Measurements from ENCODE around the gene TBL2.
A peak's percentile ranks its signal among the peaks of the same experiment; 100 is the strongest.
"Not testable (repeated sequence)": the region's sequence is repeated elsewhere in the genome, so short reads cannot be mapped to it uniquely, and the experiment has no call there.

The TBL2 gene

DNA sequence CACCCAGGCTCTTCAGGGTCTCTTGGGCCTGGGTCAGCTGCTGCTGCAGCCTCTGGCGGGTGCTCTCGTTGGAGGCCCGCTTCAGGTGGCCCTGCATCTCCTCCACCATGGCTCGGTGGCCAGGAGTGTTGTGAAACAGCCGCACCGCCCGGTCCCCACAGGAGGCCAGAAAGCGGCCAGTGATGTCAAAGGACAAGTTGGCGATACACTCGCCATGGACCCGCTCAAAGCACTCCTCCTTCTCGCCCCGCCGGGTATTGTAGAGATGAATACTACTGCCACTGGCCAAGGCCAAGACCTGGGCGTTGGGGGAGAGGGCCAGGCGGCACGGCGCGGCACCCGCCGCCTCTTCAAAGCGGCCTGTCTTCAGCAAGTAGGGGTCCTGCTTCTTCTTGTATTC, 7.9 kb downstream of the TBL2 start:
- H3K27me3 ChIP-seq (ENCODE audit: control insufficient read depth, insufficient read depth, low read length, poor library complexity, severe bottlenecking): no peaks in the 10 kb centered on the region
- no peak overlapping the region for H3K27ac ChIP-seq (ENCODE audit: insufficient read depth, low read depth, low read length, poor library complexity, severe bottlenecking)
- no peaks in the 10 kb centered on the region for H3K4me1 ChIP-seq (ENCODE audit: control insufficient read depth, insufficient read depth, low read length)
- 95 to 98% methylated on average over 22 of the region's 22 CpGs for WGBS, 2 experiments
- H3K4me3 ChIP-seq (ENCODE audit: insufficient read depth, low read depth, low read length): no peak overlapping the region
- no peaks in the 10 kb centered on the region for H3K9me3 ChIP-seq (ENCODE audit: control insufficient read depth, low read length)
- peaks cover 51% of the 10 kb centered on the region for H3K36me3 ChIP-seq (ENCODE audit: control insufficient read depth, insufficient read depth, low read length)

DNA sequence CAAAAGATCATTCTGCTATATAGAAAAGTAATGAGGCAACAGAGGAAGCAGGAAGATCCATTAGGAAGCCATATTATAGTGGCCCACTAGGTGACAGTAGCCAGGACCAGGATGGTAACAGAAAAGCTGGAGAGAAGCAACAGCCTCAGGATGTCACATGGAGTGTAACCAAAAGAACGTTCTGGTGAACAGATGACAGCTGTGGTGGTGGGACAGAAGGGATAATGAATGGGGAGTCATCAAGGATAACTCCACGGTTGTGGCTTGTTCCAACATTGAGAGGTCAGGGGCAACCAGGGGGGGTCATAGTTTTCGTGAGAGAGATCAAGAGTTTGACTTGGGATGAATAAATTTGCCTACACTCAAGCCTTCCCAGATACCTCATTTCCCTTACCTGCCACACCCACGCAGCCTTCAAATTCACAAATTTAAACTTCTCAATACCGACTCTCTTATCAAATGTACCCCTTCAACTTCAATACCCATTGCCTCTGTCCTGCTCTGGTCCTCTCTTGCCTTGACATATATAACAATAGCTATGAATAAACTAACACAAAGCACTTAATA, 9.3 kb downstream of the TBL2 start:
- Histone ChIP-seq H3K27me3 (ENCODE audit: control insufficient read depth, insufficient read depth, low read length, poor library complexity, severe bottlenecking) (no peaks in the 10 kb centered on the region), H3K36me3 (ENCODE audit: control insufficient read depth, insufficient read depth, low read length) (peaks cover 43% of the 10 kb centered on the region), H3K27ac (ENCODE audit: insufficient read depth, low read depth, low read length, poor library complexity, severe bottlenecking) (no peak overlapping the region), H3K4me1 (ENCODE audit: control insufficient read depth, insufficient read depth, low read length) (no peaks in the 10 kb centered on the region), H3K9me3 (ENCODE audit: control insufficient read depth, low read length) (no peaks in the 10 kb centered on the region), H3K4me3 (ENCODE audit: insufficient read depth, low read depth, low read length) (no peak overlapping the region)
- WGBS, 2 experiments: 91% methylated on average over 5 of the region's 5 CpGs

DNA sequence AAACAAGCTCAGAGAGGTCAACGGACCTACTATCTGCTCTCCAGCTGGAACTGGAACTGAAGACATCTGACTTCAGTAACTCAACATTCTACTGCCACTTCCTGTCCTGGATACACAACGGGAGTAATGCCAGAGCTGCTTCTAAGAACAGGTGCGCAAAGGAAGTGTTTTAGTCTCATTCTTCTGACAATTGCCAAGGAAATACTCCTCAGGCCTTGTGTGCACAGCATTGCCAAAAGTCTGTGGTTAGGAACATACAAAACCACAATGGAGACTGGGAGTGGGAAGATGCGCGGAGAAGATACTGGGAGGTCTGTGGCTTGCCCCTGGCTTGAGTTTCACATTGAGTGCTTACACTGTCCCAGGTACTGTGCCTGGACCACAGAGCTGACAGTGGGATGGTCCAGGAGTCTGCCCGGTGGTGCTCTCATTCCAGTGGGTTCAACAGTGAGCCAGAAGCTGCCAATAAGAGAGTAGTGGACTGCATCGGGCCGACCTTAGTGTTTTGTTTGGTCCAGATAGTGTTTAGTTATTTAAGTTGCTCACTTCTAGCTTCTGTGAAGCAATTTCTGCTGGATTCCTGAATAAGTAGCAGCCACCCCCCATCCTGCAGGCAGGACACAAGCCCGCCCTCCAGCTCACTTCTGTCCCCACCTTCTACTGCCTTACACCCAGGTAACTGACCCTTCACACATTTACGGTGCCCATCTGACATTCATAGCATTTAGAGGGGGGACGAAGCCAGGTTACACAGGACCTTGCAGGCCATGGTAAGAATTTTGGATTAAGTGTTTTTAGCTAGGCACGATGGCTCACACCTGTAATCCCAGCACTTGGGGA, 10.3 kb downstream of the TBL2 start:
- Histone ChIP-seq H3K27ac (ENCODE audit: insufficient read depth, low read depth, low read length, poor library complexity, severe bottlenecking) (no peak overlapping the region), H3K9me3 (ENCODE audit: control insufficient read depth, low read length) (no peaks in the 10 kb centered on the region), H3K4me3 (ENCODE audit: insufficient read depth, low read depth, low read length) (no peak overlapping the region), H3K4me1 (ENCODE audit: control insufficient read depth, insufficient read depth, low read length) (no peaks in the 10 kb centered on the region), H3K27me3 (ENCODE audit: control insufficient read depth, insufficient read depth, low read length, poor library complexity, severe bottlenecking) (no peaks in the 10 kb centered on the region), H3K36me3 (ENCODE audit: control insufficient read depth, insufficient read depth, low read length) (peaks cover 32% of the 10 kb centered on the region)
- WGBS, 2 experiments: 91% methylated on average over 12 of the region's 12 CpGs

DNA sequence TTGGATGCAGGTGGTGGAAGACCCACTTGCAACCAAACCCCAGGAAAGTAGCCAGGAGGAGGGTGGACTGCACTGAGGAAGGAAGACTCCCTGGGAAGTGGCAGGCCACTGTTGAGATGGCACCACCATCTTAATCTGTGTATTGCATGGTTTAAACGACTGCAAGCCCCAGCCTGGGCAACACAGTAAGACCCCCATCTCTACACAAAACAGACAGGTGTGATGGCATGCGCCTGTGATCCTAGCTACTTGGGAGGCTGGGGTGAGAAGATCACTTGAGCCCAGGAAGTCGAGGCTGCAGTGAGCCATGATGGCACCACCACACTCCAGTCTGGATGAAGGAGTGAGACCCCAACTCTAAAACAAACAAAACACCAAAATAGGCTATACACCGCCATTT, 11.2 kb downstream of the TBL2 start:
- Histone ChIP-seq H3K4me3 (ENCODE audit: insufficient read depth, low read depth, low read length) (no peak overlapping the region), H3K4me1 (ENCODE audit: control insufficient read depth, insufficient read depth, low read length) (no peaks in the 10 kb centered on the region), H3K9me3 (ENCODE audit: control insufficient read depth, low read length) (no peaks in the 10 kb centered on the region), H3K36me3 (ENCODE audit: control insufficient read depth, insufficient read depth, low read length) (peaks cover 24% of the 10 kb centered on the region), H3K27me3 (ENCODE audit: control insufficient read depth, insufficient read depth, low read length, poor library complexity, severe bottlenecking) (no peaks in the 10 kb centered on the region), H3K27ac (ENCODE audit: insufficient read depth, low read depth, low read length, poor library complexity, severe bottlenecking) (no peak overlapping the region)
- 85 to 87% methylated on average over 3 to 4 of the region's 4 CpGs for WGBS, 2 experiments

DNA sequence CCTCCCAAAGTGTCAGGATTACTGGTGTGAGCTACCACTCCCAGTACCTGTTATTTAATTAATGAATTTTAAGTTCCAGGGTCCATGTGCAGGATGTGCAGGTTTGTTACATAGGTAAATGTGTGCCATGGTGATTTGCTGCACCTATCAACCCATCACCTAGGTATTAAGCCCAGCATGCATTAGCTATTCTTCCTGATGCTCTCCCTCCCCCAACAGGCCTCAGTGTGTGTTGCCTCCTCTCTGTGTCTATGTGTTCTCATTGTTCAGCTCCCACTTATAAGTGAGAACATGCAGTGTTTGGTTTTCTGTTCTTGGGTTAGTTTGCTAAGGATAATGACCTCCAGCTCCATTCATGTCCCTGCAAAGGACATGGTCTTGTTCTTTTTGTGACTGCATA, 11.9 kb downstream of the TBL2 start:
- H3K27ac ChIP-seq (ENCODE audit: insufficient read depth, low read depth, low read length, poor library complexity, severe bottlenecking); H3K27me3 ChIP-seq (ENCODE audit: control insufficient read depth, insufficient read depth, low read length, poor library complexity, severe bottlenecking): not testable (repeated sequence)

DNA sequence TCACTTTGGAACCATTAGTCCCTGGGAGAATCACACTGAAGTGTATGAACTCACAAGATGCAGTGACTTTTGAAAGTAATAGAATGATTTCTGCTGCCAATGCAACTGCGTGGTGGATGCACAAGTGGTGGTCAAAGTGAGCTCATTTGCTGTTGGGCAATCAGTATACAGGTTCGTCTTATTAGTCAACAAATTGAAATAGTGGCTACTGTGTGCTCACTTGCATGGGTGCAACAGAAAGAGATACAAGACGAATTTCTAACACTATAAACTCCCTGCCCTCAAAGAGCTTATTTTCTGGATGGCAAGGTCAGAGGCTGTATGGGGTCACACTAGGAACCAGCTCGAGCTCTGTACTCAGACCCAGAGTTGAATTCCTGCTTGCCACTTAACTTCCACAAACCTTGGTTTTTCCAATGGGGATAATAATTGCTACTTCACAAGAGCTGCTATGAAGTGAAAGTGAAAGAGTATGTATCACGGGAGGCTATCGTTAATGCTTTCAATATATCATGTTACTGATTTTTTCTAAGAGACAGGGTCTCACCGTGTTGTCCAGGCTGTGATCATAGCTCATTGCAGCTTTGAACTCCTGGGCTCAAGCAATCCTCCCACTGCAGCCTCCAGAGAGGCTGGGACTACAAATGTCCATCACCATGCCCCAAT, 12.6 kb downstream of the TBL2 start:
- Histone ChIP-seq H3K9me3 (ENCODE audit: control insufficient read depth, low read length) (no peaks in the 10 kb centered on the region), H3K27me3 (ENCODE audit: control insufficient read depth, insufficient read depth, low read length, poor library complexity, severe bottlenecking) (no peaks in the 10 kb centered on the region), H3K27ac (ENCODE audit: insufficient read depth, low read depth, low read length, poor library complexity, severe bottlenecking) (no peak overlapping the region), H3K36me3 (ENCODE audit: control insufficient read depth, insufficient read depth, low read length) (peaks cover 13% of the 10 kb centered on the region), H3K4me1 (ENCODE audit: control insufficient read depth, insufficient read depth, low read length) (no peaks in the 10 kb centered on the region), H3K4me3 (ENCODE audit: insufficient read depth, low read depth, low read length) (no peak overlapping the region)
- WGBS, 2 experiments: 86 to 87% methylated on average over 7 of the region's 7 CpGs

More for the DNA sequence above, 11.9 kb downstream of the TBL2 start:
- H3K36me3 ChIP-seq (ENCODE audit: control insufficient read depth, insufficient read depth, low read length): peaks cover 18% of the 10 kb centered on the region
- H3K4me3 ChIP-seq (ENCODE audit: insufficient read depth, low read depth, low read length); H3K4me1 ChIP-seq (ENCODE audit: control insufficient read depth, insufficient read depth, low read length); H3K9me3 ChIP-seq (ENCODE audit: control insufficient read depth, low read length): not testable (repeated sequence)

DNA sequence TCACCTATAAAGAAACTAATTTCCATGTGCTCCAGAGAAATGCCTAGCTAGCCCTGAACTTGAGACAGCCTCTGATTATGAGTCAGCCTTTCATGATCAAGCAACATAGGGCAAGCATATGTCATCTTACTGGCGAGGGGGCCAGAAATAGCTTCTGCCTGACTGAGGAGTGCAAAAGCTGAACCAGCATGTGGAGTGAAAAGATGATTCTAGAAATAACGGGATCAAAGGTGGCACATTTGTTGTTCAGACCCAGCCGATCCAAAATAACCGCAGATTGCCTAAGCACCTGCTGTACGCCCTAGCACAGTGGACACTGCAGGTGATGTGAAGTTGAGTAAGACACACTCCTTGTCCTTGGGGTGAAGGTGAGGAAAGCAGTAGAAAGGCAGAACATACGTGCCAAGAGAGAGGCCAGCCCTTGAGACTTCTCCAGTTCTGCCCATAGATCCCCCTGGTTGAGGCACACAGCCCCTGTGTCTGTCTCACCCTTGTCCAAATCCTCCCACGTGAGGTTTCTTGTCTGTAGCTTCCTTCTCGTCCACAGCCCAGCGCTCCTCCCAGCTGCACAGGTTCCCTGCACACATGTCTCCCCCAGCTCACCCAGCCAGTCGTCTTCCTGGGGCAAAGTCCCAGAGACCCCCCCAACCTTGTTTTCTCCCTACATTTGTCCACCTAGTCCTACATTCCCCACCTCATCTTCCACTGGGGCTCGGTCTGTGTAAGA, 18.1 kb downstream of the TBL2 start:
- WGBS, 2 experiments: 79% methylated on average over 11 of the region's 11 CpGs
- H3K4me3 ChIP-seq (ENCODE audit: insufficient read depth, low read depth, low read length): no peak overlapping the region
- no peaks in the 10 kb centered on the region for H3K9me3 ChIP-seq (ENCODE audit: control insufficient read depth, low read length)
- H3K36me3 ChIP-seq (ENCODE audit: control insufficient read depth, insufficient read depth, low read length): no peaks in the 10 kb centered on the region
- no peaks in the 10 kb centered on the region for H3K27me3 ChIP-seq (ENCODE audit: control insufficient read depth, insufficient read depth, low read length, poor library complexity, severe bottlenecking)
- no peak overlapping the region for H3K27ac ChIP-seq (ENCODE audit: insufficient read depth, low read depth, low read length, poor library complexity, severe bottlenecking)
- no peaks in the 10 kb centered on the region for H3K4me1 ChIP-seq (ENCODE audit: control insufficient read depth, insufficient read depth, low read length)

DNA sequence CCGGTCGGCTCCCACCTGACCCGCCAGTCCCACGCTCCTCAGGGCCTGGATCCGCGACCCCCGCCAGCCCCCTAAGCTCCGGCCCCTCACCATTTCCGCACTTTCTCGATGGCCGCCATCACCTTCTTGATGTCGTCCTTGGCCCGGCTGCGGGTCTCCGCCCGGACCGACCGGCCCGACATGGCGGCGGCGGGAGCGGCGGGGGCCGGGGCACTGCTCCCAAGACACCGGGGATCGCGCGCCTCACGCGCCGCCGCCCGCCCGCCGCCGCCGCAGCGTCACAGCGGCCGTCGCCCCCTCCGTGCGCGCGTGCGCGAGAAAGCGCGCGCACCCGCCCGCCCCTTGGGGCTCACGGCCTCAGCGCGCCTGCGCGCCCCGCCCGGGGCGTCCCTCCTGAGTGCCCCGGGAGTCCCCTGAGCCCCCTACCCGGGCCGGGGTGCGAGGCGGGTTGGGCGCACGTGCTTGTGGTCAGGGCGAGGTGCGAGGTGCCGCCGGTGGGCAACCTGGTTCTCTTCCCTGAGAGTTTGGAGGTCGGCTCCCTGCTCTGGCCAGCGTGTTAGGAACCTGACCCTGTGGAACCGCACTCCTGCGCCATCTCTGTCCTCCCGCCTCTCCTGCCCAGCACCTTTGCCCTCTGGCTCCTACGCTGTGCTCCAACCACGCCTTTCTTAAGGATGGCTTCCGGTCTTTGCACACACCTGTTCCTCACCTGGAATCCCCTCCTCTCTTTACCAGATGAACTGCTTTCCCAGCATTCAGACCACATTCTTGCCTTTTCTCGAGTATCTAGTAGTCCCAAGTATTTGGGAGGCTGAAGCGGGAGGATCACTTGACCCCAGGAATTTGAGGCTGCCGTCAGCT, 20.8 kb downstream of the TBL2 start, which contains the start of gene BCL7B:
Gene BCL7B (minus strand): TSS at position 294 of the 861 bp plus-strand sequence. CDS start 112 bp downstream, at position 182.
- WGBS, 2 experiments: 6% methylated on average over 83 of the region's 83 CpGs
- no peaks in the 10 kb centered on the region for H3K4me1 ChIP-seq (ENCODE audit: control insufficient read depth, insufficient read depth, low read length)
- H3K27me3 ChIP-seq (ENCODE audit: control insufficient read depth, insufficient read depth, low read length, poor library complexity, severe bottlenecking): no peaks in the 10 kb centered on the region

DNA sequence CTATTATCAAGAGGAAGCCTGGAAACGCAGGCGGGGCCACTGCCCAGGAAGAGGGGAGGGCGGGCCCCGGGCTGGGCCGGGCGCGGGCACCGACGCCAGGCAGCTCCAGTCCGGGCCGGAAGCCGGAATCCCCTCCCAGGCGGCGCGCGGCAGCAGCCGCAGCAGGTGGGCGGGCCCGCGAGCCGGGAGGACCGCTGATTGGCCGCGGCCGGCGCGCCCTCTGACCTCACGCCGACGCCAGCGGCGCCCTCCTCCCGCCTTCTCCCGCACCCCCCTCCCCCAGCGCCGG, 21.3 kb downstream of the TBL2 start:
- H3K9me3 ChIP-seq (ENCODE audit: control insufficient read depth, low read length): no peaks in the 10 kb centered on the region
- H3K27ac ChIP-seq (ENCODE audit: insufficient read depth, low read depth, low read length, poor library complexity, severe bottlenecking): peak overlapping the region; percentile 100
- WGBS, 2 experiments: 0% methylated on average over 36 of the region's 36 CpGs
- no peaks in the 10 kb centered on the region for H3K27me3 ChIP-seq (ENCODE audit: control insufficient read depth, insufficient read depth, low read length, poor library complexity, severe bottlenecking)
- no peaks in the 10 kb centered on the region for H3K4me1 ChIP-seq (ENCODE audit: control insufficient read depth, insufficient read depth, low read length)
- no peaks in the 10 kb centered on the region for H3K36me3 ChIP-seq (ENCODE audit: control insufficient read depth, insufficient read depth, low read length)
- H3K4me3 ChIP-seq (ENCODE audit: insufficient read depth, low read depth, low read length): peak overlapping the region; percentile 81

More for the DNA sequence above, 20.8 kb downstream of the TBL2 start, which contains the start of gene BCL7B:
- Histone ChIP-seq H3K27ac (ENCODE audit: insufficient read depth, low read depth, low read length, poor library complexity, severe bottlenecking) (peak within 1 kb of the TSS; percentile 100), H3K9me3 (ENCODE audit: control insufficient read depth, low read length) (no peaks in the 10 kb centered on the region), H3K4me3 (ENCODE audit: insufficient read depth, low read depth, low read length) (peak within 1 kb of the TSS; percentile 81), H3K36me3 (ENCODE audit: control insufficient read depth, insufficient read depth, low read length) (no peaks in the 10 kb centered on the region)

Data from ectodermal cell (in vitro differentiated cells).